NCI-H446 (cell line): ENCODE results near the gene C22orf23.

Experiments
- DNase-seq, 2 experiments: peaks; one replicate each; lab custom pipeline; 2025; lab: John Stamatoyannopoulos, UW

C22orf23 gene

GRCh38 chr22:37953437-37954179, at the start of gene C22orf23, which contains the start of gene POLR2F:
Gene C22orf23, minus strand, starts transcription at chr22:37953601. Its CDS starts 452 bp downstream, at chr22:37953149.
Gene POLR2F, plus strand, starts transcription at chr22:37953699. Its CDS starts 89 bp downstream, at chr22:37953788.
- DNase-seq = peak; percentile 86 to 96

- DNase-seq = peak; percentile 25 to 62
These were observed 46.4 kb upstream of the C22orf23 start for GRCh38 chr22:37999640-38000272.

GRCh38 chr22:37999236-37999635, 45.8 kb upstream of the C22orf23 start:
- DNase-seq = no peak

GRCh38 chr22:37998543-37998942, 45.1 kb upstream of the C22orf23 start:
- no peak for DNase-seq

GRCh38 chr22:37996515-37997246, 43.3 kb upstream of the C22orf23 start:
- no peak for DNase-seq

GRCh38 chr22:37996079-37996478, 42.7 kb upstream of the C22orf23 start:
- DNase-seq = no peak

GRCh38 chr22:37995460-37995859, 42.1 kb upstream of the C22orf23 start:
- DNase-seq = no peak

- no peak for DNase-seq
These were observed 41.6 kb upstream of the C22orf23 start for GRCh38 chr22:37994982-37995381.

- no peak for DNase-seq
These were observed 40.6 kb upstream of the C22orf23 start for GRCh38 chr22:37994049-37994448.

- no peak for DNase-seq
These were observed 38.5 kb upstream of the C22orf23 start for GRCh38 chr22:37991731-37992442.

GRCh38 chr22:37990862-37991261, 37.5 kb upstream of the C22orf23 start:
- no peak for DNase-seq

- no peak for DNase-seq
These were observed 36.9 kb upstream of the C22orf23 start for GRCh38 chr22:37990301-37990700.

- no peak for DNase-seq
These were observed 36.0 kb upstream of the C22orf23 start for GRCh38 chr22:37989146-37990045.

- no peak for DNase-seq
These were observed 33.0 kb upstream of the C22orf23 start for GRCh38 chr22:37986371-37986770.

- DNase-seq = no peak
These were observed 32.4 kb upstream of the C22orf23 start for GRCh38 chr22:37985751-37986281.

GRCh38 chr22:37985050-37985585, 31.7 kb upstream of the C22orf23 start:
- no peak for DNase-seq

GRCh38 chr22:37983860-37984791, 30.7 kb upstream of the C22orf23 start, which contains the start of gene SOX10:
Gene SOX10, minus strand, starts transcription at chr22:37984555. Its CDS starts 771 bp downstream, at chr22:37983784.
- no peak for DNase-seq

GRCh38 chr22:37982938-37983859, 29.8 kb upstream of the C22orf23 start:
- DNase-seq = no peak
